ENCODE data around the gene AFF3.

GRCh38 chr2:99623035-99623434 lies 519.4 kb downstream of the AFF3 start:
- no peak for TF ChIP-seq CTCF (conservative IDR thresholded peaks at IDR 0.05)
- TF ChIP-seq EZH2 (IDR thresholded peaks at IDR 0.05; ENCODE audit: low read depth): no peak

All from PC-9 (cell line).